ENCODE data around the gene ZNF827.

DNA sequence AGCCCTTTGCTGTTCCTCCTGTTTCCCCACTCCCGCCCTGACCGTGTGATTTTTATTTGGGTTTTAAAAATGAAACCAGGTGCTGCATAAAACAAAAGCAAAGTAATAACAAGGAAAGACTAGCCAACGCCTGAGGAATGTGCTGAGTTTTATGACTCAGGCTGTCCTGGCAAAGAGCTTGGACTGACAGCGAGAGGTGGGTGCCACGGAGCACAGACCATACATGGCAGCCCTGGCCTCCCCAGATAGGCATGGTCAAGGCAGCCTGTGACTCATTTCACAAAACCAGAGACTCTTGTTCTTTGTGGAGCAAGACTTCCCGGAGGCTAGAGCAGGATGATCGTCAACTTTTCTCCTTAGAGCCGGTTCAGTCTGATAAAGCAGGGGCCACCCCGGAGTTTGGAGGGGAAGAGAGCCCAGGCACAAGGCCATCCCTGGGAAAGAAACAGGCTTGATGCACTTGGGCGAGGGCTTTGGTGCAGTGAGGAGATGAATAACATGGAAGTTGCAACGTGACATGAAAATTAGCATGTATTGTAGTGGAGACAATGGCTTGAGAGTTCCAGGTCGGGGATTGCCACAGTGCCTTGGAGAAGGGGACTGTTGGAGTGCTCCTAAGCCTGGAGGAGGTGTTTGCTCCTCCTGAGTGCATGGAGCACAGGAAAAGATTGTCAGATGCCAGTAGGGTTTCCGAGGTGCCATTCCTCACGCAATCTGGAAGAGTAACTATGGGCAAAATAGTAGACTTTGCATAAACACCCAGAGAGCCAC lies 203.9 kb downstream of the ZNF827 start:
- TF ChIP-seq, protein P1, sequence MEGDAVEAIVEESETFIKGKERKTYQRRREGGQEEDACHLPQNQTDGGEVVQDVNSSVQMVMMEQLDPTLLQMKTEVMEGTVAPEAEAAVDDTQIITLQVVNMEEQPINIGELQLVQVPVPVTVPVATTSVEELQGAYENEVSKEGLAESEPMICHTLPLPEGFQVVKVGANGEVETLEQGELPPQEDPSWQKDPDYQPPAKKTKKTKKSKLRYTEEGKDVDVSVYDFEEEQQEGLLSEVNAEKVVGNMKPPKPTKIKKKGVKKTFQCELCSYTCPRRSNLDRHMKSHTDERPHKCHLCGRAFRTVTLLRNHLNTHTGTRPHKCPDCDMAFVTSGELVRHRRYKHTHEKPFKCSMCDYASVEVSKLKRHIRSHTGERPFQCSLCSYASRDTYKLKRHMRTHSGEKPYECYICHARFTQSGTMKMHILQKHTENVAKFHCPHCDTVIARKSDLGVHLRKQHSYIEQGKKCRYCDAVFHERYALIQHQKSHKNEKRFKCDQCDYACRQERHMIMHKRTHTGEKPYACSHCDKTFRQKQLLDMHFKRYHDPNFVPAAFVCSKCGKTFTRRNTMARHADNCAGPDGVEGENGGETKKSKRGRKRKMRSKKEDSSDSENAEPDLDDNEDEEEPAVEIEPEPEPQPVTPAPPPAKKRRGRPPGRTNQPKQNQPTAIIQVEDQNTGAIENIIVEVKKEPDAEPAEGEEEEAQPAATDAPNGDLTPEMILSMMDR (conservative IDR thresholded peaks at IDR 0.05; ENCODE audit: low read depth in 2 of 2): no peak
- TF ChIP-seq, protein P2, sequence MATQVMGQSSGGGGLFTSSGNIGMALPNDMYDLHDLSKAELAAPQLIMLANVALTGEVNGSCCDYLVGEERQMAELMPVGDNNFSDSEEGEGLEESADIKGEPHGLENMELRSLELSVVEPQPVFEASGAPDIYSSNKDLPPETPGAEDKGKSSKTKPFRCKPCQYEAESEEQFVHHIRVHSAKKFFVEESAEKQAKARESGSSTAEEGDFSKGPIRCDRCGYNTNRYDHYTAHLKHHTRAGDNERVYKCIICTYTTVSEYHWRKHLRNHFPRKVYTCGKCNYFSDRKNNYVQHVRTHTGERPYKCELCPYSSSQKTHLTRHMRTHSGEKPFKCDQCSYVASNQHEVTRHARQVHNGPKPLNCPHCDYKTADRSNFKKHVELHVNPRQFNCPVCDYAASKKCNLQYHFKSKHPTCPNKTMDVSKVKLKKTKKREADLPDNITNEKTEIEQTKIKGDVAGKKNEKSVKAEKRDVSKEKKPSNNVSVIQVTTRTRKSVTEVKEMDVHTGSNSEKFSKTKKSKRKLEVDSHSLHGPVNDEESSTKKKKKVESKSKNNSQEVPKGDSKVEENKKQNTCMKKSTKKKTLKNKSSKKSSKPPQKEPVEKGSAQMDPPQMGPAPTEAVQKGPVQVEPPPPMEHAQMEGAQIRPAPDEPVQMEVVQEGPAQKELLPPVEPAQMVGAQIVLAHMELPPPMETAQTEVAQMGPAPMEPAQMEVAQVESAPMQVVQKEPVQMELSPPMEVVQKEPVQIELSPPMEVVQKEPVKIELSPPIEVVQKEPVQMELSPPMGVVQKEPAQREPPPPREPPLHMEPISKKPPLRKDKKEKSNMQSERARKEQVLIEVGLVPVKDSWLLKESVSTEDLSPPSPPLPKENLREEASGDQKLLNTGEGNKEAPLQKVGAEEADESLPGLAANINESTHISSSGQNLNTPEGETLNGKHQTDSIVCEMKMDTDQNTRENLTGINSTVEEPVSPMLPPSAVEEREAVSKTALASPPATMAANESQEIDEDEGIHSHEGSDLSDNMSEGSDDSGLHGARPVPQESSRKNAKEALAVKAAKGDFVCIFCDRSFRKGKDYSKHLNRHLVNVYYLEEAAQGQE (IDR thresholded peaks at IDR 0.05; ENCODE audit: unreplicated experiment): no peak
- TF ChIP-seq POLR2AphosphoS5 (IDR thresholded peaks at IDR 0.05; ENCODE audit: low read depth) (no peak), CREB1 (CRISPR knock-in tag; IDR thresholded peaks at IDR 0.05; ENCODE audit: low read depth) (no peak), JUNB (IDR thresholded peaks at IDR 0.05; ENCODE audit: unreplicated experiment) (no peak), EZH2 (IDR thresholded peaks at IDR 0.05; ENCODE audit: low read depth, unreplicated experiment) (no peak), EZH2phosphoT487 (IDR thresholded peaks at IDR 0.05; ENCODE audit: unreplicated experiment) (no peak), ZNF331 (CRISPR knock-in tag; IDR thresholded peaks at IDR 0.05; ENCODE audit: low read depth) (no peak), NANOG (IDR thresholded peaks at IDR 0.05; ENCODE audit: borderline replicate concordance) (no peak)

All from GM23338 (cell line).